ENCODE results near the gene ARSJ.

ARSJ gene

DNA sequence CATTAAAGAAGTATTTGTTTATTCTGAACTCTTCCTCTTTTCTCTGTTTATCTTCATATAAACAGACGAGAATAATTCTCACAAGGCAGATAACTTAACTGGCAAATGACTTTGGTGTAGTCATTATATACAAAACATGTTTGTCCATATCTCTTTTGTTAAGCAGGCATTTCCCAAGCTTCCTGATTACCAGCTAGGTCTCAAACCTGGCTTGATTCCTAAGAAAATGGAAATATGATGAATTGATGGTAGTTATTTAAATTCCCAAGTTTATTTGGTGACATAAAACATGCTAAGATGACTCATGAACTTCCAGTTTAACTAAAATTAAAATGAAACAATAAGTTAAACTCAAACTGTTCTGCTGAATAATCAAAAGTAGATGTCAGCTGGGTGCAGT, 96.8 kb downstream of the ARSJ start:
- ChIA-PET POLR2A (no interaction called here), CTCF (interaction anchor here (1.4 kb wide), 1 partner anchor 16 kb away, joined by 3 read pairs; no protein-coding TSS in a partner anchor)
- DNase-seq, result peak in 1 of 3 donors; percentile 10
- Histone ChIP-seq H3K27me3 (replicated peaks in 2 of 5; ENCODE audit: control insufficient read depth in 4 of 5, insufficient read depth in 5 of 5, low read length in 4 of 5) (no peaks in the 10 kb centered on the region), H3K9me3 (ENCODE audit: control extremely low read depth in 1 of 5, control insufficient read depth in 4 of 5, insufficient read depth in 2 of 5, low read depth in 1 of 5, low read length in 4 of 5) (no peaks in the 10 kb centered on the region), H3K4me1 (ENCODE audit: control extremely low read depth in 1 of 4, control insufficient read depth in 4 of 4, insufficient read depth in 4 of 4, low read length in 3 of 4) (no peaks in the 10 kb centered on the region), H3K4me3 (ENCODE audit: control insufficient read depth in 1 of 7, extremely low read depth in 1 of 7, insufficient read depth in 4 of 7, low read depth in 2 of 7, low read length in 6 of 7) (no peak overlapping the region), H3K36me3 (ENCODE audit: control insufficient read depth in 4 of 4, insufficient read depth in 4 of 4, low read length in 3 of 4) (no peaks in the 10 kb centered on the region), H3K27ac (ENCODE audit: insufficient read depth in 1 of 2, low read depth in 1 of 2, low read length in 2 of 2, poor library complexity in 1 of 2, severe bottlenecking in 2 of 2) (no peak overlapping the region)
- WGBS (ENCODE audit: insufficient coverage), result no CpG with 5 or more reads among the region's 1 CpG

DNA sequence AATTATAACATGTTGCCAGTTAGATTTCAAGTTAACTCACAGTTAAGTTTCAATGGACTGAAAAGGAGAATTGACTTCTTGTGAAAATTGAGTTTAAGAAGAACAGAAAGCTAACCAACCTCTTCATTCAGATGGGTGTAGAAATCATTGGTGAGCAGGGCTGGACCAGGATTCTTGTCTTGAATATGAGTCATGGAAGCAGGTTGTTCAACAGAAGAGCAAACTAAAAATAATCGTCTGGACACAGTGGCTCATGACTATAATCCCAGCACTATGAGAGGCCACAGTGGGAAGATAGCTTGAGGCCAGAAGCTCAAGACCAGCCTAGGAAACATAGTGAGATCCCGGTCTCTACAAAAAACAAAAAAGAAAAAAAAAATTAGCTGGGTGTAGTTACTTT, 98.2 kb downstream of the ARSJ start:
- ChIA-PET CTCF (interaction anchor here (1.2 kb wide), 1 partner anchor 9 kb away, joined by 3 read pairs; no protein-coding TSS in a partner anchor), POLR2A (no interaction called here)
- Histone ChIP-seq H3K9me3 (ENCODE audit: control extremely low read depth in 1 of 5, control insufficient read depth in 4 of 5, insufficient read depth in 2 of 5, low read depth in 1 of 5, low read length in 4 of 5) (no peaks in the 10 kb centered on the region), H3K36me3 (ENCODE audit: control insufficient read depth in 4 of 4, insufficient read depth in 4 of 4, low read length in 3 of 4) (no peaks in the 10 kb centered on the region), H3K27me3 (replicated peaks in 2 of 5; ENCODE audit: control insufficient read depth in 4 of 5, insufficient read depth in 5 of 5, low read length in 4 of 5) (no peaks in the 10 kb centered on the region), H3K4me1 (ENCODE audit: control extremely low read depth in 1 of 4, control insufficient read depth in 4 of 4, insufficient read depth in 4 of 4, low read length in 3 of 4) (no peaks in the 10 kb centered on the region), H3K27ac (ENCODE audit: insufficient read depth in 1 of 2, low read depth in 1 of 2, low read length in 2 of 2, poor library complexity in 1 of 2, severe bottlenecking in 2 of 2) (no peak overlapping the region), H3K4me3 (ENCODE audit: control insufficient read depth in 1 of 7, extremely low read depth in 1 of 7, insufficient read depth in 4 of 7, low read depth in 2 of 7, low read length in 6 of 7) (no peak overlapping the region)
- 100% methylated on average over 1 of the region's 2 CpGs for WGBS (ENCODE audit: insufficient coverage)
- DNase-seq, result no peak

- Histone ChIP-seq H3K27ac (ENCODE audit: insufficient read depth in 1 of 2, low read depth in 1 of 2, low read length in 2 of 2, poor library complexity in 1 of 2, severe bottlenecking in 2 of 2) (no peak overlapping the region), H3K36me3 (ENCODE audit: control insufficient read depth in 4 of 4, insufficient read depth in 4 of 4, low read length in 3 of 4) (no peaks in the 10 kb centered on the region), H3K4me1 (ENCODE audit: control extremely low read depth in 1 of 4, control insufficient read depth in 4 of 4, insufficient read depth in 4 of 4, low read length in 3 of 4) (no peaks in the 10 kb centered on the region), H3K9me3 (ENCODE audit: control extremely low read depth in 1 of 5, control insufficient read depth in 4 of 5, insufficient read depth in 2 of 5, low read depth in 1 of 5, low read length in 4 of 5) (no peaks in the 10 kb centered on the region), H3K27me3 (replicated peaks in 2 of 5; ENCODE audit: control insufficient read depth in 4 of 5, insufficient read depth in 5 of 5, low read length in 4 of 5) (no peaks in the 10 kb centered on the region), H3K4me3 (ENCODE audit: control insufficient read depth in 1 of 7, extremely low read depth in 1 of 7, insufficient read depth in 4 of 7, low read depth in 2 of 7, low read length in 6 of 7) (no peak overlapping the region)
- no CpG with 5 or more reads among the region's 3 CpGs for WGBS (ENCODE audit: insufficient coverage)
- ChIA-PET POLR2A (no interaction called here), CTCF (interaction anchor here (1.2 kb wide), 1 partner anchor 10 kb away, joined by 3 read pairs; no protein-coding TSS in a partner anchor)
- no peak for DNase-seq
Measured at GRCh38 chr4:113880240-113881028, 99.0 kb downstream of the ARSJ start.

GRCh38 chr4:113878668-113879067, 100.8 kb downstream of the ARSJ start:
- no peaks in the 10 kb centered on the region for H3K4me1 ChIP-seq (ENCODE audit: control extremely low read depth in 1 of 4, control insufficient read depth in 4 of 4, insufficient read depth in 4 of 4, low read length in 3 of 4)
- no peak overlapping the region for H3K27ac ChIP-seq (ENCODE audit: insufficient read depth in 1 of 2, low read depth in 1 of 2, low read length in 2 of 2, poor library complexity in 1 of 2, severe bottlenecking in 2 of 2)
- ChIA-PET CTCF (no interaction called here), POLR2A (no interaction called here)
- H3K36me3 ChIP-seq (ENCODE audit: control insufficient read depth in 4 of 4, insufficient read depth in 4 of 4, low read length in 3 of 4), result no peaks in the 10 kb centered on the region
- no peak overlapping the region for H3K4me3 ChIP-seq (ENCODE audit: control insufficient read depth in 1 of 7, extremely low read depth in 1 of 7, insufficient read depth in 4 of 7, low read depth in 2 of 7, low read length in 6 of 7)
- no peaks in the 10 kb centered on the region for H3K27me3 ChIP-seq (replicated peaks in 2 of 5; ENCODE audit: control insufficient read depth in 4 of 5, insufficient read depth in 5 of 5, low read length in 4 of 5)
- 46% methylated on average over 3 of the region's 3 CpGs for WGBS (ENCODE audit: insufficient coverage)
- H3K9me3 ChIP-seq (ENCODE audit: control extremely low read depth in 1 of 5, control insufficient read depth in 4 of 5, insufficient read depth in 2 of 5, low read depth in 1 of 5, low read length in 4 of 5), result no peaks in the 10 kb centered on the region
- no peak for DNase-seq

DNA sequence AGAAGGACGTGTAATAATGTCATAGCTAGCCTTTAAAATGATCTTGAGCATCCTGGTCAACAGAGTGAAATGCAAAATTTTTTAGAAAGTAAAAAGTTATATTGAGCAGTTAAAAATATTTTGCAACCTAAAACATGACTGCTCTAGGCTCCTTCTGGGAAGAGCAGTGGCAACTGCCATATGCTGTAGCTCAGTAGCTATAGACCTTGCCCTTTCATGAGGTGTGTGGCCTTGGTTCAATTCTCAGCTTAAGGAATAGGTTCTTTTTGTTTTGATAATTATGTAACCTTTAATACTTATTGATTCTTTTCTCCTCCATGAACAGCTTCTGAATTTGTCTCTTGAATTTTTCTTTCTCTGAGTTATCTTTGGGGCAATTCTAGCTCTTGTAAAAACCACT, 105.0 kb downstream of the ARSJ start:
- H3K27ac ChIP-seq (ENCODE audit: insufficient read depth in 1 of 2, low read depth in 1 of 2, low read length in 2 of 2, poor library complexity in 1 of 2, severe bottlenecking in 2 of 2), result no peak overlapping the region
- H3K4me3 ChIP-seq (ENCODE audit: control insufficient read depth in 1 of 7, extremely low read depth in 1 of 7, insufficient read depth in 4 of 7, low read depth in 2 of 7, low read length in 6 of 7), result no peak overlapping the region
- CTCF ChIA-PET, result no interaction called here
- no CpG with 5 or more reads among the region's 1 CpG for WGBS (ENCODE audit: insufficient coverage)
- H3K36me3 ChIP-seq (ENCODE audit: control insufficient read depth in 4 of 4, insufficient read depth in 4 of 4, low read length in 3 of 4), result no peaks in the 10 kb centered on the region
- no peaks in the 10 kb centered on the region for H3K4me1 ChIP-seq (ENCODE audit: control extremely low read depth in 1 of 4, control insufficient read depth in 4 of 4, insufficient read depth in 4 of 4, low read length in 3 of 4)
- H3K27me3 ChIP-seq (replicated peaks in 2 of 5; ENCODE audit: control insufficient read depth in 4 of 5, insufficient read depth in 5 of 5, low read length in 4 of 5), result no peaks in the 10 kb centered on the region
- POLR2A ChIA-PET, result no interaction called here
- no peak for DNase-seq
- no peaks in the 10 kb centered on the region for H3K9me3 ChIP-seq (ENCODE audit: control extremely low read depth in 1 of 5, control insufficient read depth in 4 of 5, insufficient read depth in 2 of 5, low read depth in 1 of 5, low read length in 4 of 5)

GRCh38 chr4:113873508-113873907, 105.9 kb downstream of the ARSJ start:
- Histone ChIP-seq H3K27me3 (replicated peaks in 2 of 5; ENCODE audit: control insufficient read depth in 4 of 5, insufficient read depth in 5 of 5, low read length in 4 of 5) (no peaks in the 10 kb centered on the region), H3K9me3 (ENCODE audit: control extremely low read depth in 1 of 5, control insufficient read depth in 4 of 5, insufficient read depth in 2 of 5, low read depth in 1 of 5, low read length in 4 of 5) (no peaks in the 10 kb centered on the region), H3K27ac (ENCODE audit: insufficient read depth in 1 of 2, low read depth in 1 of 2, low read length in 2 of 2, poor library complexity in 1 of 2, severe bottlenecking in 2 of 2) (no peak overlapping the region), H3K4me3 (ENCODE audit: control insufficient read depth in 1 of 7, extremely low read depth in 1 of 7, insufficient read depth in 4 of 7, low read depth in 2 of 7, low read length in 6 of 7) (no peak overlapping the region), H3K36me3 (ENCODE audit: control insufficient read depth in 4 of 4, insufficient read depth in 4 of 4, low read length in 3 of 4) (no peaks in the 10 kb centered on the region), H3K4me1 (ENCODE audit: control extremely low read depth in 1 of 4, control insufficient read depth in 4 of 4, insufficient read depth in 4 of 4, low read length in 3 of 4) (no peaks in the 10 kb centered on the region)
- ChIA-PET CTCF (no interaction called here), POLR2A (no interaction called here)
- no peak for DNase-seq

- Histone ChIP-seq H3K27ac (ENCODE audit: insufficient read depth in 1 of 2, low read depth in 1 of 2, low read length in 2 of 2, poor library complexity in 1 of 2, severe bottlenecking in 2 of 2) (no peak overlapping the region), H3K27me3 (replicated peaks in 2 of 5; ENCODE audit: control insufficient read depth in 4 of 5, insufficient read depth in 5 of 5, low read length in 4 of 5) (no peaks in the 10 kb centered on the region), H3K4me1 (ENCODE audit: control extremely low read depth in 1 of 4, control insufficient read depth in 4 of 4, insufficient read depth in 4 of 4, low read length in 3 of 4) (no peaks in the 10 kb centered on the region), H3K4me3 (ENCODE audit: control insufficient read depth in 1 of 7, extremely low read depth in 1 of 7, insufficient read depth in 4 of 7, low read depth in 2 of 7, low read length in 6 of 7) (no peak overlapping the region), H3K9me3 (ENCODE audit: control extremely low read depth in 1 of 5, control insufficient read depth in 4 of 5, insufficient read depth in 2 of 5, low read depth in 1 of 5, low read length in 4 of 5) (no peaks in the 10 kb centered on the region), H3K36me3 (ENCODE audit: control insufficient read depth in 4 of 4, insufficient read depth in 4 of 4, low read length in 3 of 4) (no peaks in the 10 kb centered on the region)
- POLR2A ChIA-PET, result no interaction called here
- 100% methylated on average over 4 of the region's 5 CpGs for WGBS (ENCODE audit: insufficient coverage)
- no peak for DNase-seq
- CTCF ChIA-PET, result no interaction called here
Measured at GRCh38 chr4:113872426-113873260, 106.8 kb downstream of the ARSJ start.
